ENCODE data around the gene LRP6.
"Not testable (repeated sequence)": the region's sequence is repeated elsewhere in the genome, so short reads cannot be mapped to it uniquely, and the experiment has no call there.

LRP6 gene

GRCh38 chr12:12171991-12172511 is 94.8 kb downstream of the LRP6 start:
- no peak for DNase-seq

GRCh38 chr12:12167847-12168246 is 99.0 kb downstream of the LRP6 start:
- DNase-seq, result no peak

GRCh38 chr12:12166751-12167150 is 100.1 kb downstream of the LRP6 start:
- no peak for DNase-seq

GRCh38 chr12:12159988-12160387 is 106.9 kb downstream of the LRP6 start:
- DNase-seq, result peak; percentile 55

GRCh38 chr12:12158858-12159257 is 108.0 kb downstream of the LRP6 start:
- no peak for DNase-seq

- DNase-seq, result no peak
These were observed 109.4 kb downstream of the LRP6 start for GRCh38 chr12:12157424-12157823.

- no peak for DNase-seq
These were observed 110.0 kb downstream of the LRP6 start for GRCh38 chr12:12156828-12157227.

- no peak for DNase-seq
These were observed 110.7 kb downstream of the LRP6 start for GRCh38 chr12:12156116-12156515.

GRCh38 chr12:12153596-12153995 is 113.2 kb downstream of the LRP6 start:
- no peak for DNase-seq

- no peak for DNase-seq
These were observed 119.7 kb downstream of the LRP6 start for GRCh38 chr12:12147111-12147510.

- DNase-seq, result not testable (repeated sequence)
These were observed 122.3 kb downstream of the LRP6 start for GRCh38 chr12:12144531-12144930.

- DNase-seq, result no peak
These were observed 125.8 kb downstream of the LRP6 start for GRCh38 chr12:12141000-12141399.

GRCh38 chr12:12138203-12139154 is 128.4 kb downstream of the LRP6 start:
- DNase-seq, result no peak

GRCh38 chr12:12133785-12134184 is 133.1 kb downstream of the LRP6 start:
- no peak for DNase-seq

- no peak for DNase-seq
These were observed 133.6 kb downstream of the LRP6 start for GRCh38 chr12:12133259-12133658.

GRCh38 chr12:12128670-12129069 is 138.2 kb downstream of the LRP6 start:
- no peak for DNase-seq

- DNase-seq, result no peak
These were observed 139.5 kb downstream of the LRP6 start for GRCh38 chr12:12127304-12127703.

- DNase-seq, result no peak
These were observed 140.3 kb downstream of the LRP6 start for GRCh38 chr12:12126551-12126950.

GRCh38 chr12:12123036-12123604 is 143.7 kb downstream of the LRP6 start:
- DNase-seq, result no peak

- no peak for DNase-seq
These were observed 145.8 kb downstream of the LRP6 start for GRCh38 chr12:12121061-12121460.

- DNase-seq, result no peak
These were observed 150.2 kb downstream of the LRP6 start for GRCh38 chr12:12116677-12117076.

- no peak for DNase-seq
These were observed 151.3 kb downstream of the LRP6 start for GRCh38 chr12:12115514-12115913.

- DNase-seq, result not testable (repeated sequence)
These were observed 155.8 kb downstream of the LRP6 start for GRCh38 chr12:12110923-12111555.

Data from HCEC 1CT (cell line).